HG02759 (cell line): ENCODE measurements around the gene TEAD4.

Experiments
- ATAC-seq: cut with Tn5 transposase; IDR thresholded peaks from one replicate; pipeline ENCODE4 v1.9.1; 2021; ENCODE audit warnings: mild to moderate bottlenecking, moderate library complexity; ENCODE audit not compliant: unreplicated experiment

The TEAD4 gene

DNA sequence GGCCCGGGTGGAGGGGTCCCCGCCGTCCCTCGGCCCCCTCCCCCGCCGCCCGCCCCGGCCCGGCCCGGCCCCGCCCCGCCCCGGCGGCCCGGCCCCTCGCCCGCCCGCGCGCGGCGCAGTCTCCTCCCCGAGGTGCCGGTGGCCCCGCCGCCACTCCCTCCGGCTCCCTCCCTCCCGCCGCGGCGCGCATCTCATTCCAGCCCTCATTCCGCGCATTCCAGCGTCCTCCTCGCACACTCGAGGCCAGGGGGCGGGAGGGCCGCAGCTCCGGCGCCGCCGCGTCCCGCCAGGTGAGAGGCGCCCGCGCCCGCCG is at the start of gene TEAD4:
Gene TEAD4 (plus strand): TSS at position 206 of the 313 bp plus-strand sequence.
- no peak for ATAC-seq

DNA sequence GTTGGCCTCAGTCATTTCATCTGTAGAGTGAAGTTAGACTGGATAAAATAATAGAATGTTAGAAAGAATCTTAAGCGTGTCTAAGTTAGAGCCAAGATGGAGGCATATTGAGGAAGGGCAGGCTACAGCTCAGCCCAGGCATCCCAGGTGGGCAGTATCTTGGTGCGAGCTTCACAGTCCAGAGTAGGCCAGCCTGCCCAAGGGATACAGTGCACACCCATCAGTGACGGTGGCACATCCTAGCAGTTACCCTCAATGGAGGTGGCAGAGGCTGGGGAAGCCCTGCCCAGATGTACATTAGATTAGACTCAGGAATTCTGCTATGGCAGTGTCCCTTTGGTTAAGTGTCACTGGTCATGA is 47.0 kb upstream of the TEAD4 start:
- ATAC-seq, result no peak

DNA sequence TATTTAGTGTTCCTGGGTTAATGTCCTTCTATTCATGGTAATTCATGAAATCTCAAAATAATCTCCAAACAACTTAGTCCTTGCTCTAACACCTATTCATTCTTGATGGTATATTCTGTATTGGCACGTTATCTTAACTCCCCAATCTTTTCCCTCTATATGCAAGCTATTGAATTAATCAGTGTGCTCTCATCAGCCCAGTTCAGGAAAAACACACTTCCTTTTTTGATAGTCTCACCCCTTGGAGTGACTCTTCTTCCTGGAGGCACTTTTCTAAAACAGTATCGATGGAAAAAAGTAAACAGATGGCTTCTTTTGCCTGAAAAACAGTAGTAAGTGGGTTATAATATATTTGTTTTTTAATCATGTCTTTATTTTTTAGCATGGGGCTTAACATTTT is 39.9 kb upstream of the TEAD4 start:
- ATAC-seq, result no peak

DNA sequence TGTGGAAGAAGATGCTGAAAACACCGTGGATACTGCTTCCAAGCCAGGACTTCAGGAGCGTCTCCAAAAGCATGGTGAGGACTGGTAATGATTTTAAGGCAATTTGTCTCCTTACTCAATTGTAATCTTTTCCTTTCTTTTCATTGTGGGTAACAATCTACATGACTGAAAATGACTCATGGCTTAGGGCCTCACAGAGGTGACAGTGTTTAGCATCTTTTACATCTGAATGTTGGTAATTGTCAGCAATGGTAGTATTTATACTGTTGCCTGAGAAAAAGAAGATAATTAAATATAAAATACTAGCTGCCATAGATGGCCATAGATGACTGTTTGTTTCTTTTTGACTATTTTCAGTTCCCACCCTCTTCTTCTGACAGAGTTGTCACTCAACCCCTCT is 36.9 kb upstream of the TEAD4 start:
- ATAC-seq, result no peak

DNA sequence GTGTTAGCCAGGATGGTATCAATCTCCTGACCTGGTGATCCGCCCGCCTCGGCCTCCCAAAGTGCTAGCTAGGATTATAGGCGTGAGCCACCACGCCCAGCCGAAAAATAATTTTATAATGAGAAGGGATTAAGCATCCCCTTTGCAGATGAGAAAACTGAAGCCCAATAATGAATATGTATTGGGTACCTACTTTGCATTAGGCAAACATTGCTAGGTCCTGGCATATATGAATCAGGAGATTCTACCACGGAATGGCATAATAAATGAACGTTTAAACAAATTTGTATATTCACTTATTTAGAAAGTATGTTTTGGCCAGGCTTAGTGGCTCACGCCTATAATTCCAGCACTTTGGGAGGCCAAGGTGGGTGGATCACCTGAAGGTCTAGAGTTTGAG is 36.1 kb upstream of the TEAD4 start:
- ATAC-seq, result no peak

DNA sequence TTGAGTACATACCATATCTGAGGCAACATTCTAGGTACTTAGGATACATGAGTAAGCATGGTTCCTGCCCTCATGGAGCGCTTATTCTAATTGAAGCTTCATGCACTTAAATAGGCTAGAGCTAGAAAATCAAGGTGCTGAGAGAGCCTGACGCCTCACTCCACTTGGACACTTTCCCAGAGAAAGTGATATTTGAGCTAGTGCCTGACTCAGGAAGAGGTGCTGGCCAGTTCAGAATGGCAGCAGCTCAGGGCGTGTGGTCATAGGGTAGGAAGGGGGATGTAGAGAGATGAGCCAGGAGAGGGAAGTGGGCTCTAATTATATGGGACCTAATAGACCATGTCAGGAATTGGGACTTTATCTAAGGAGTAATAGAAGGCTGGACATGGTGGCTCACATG is 35.2 kb upstream of the TEAD4 start:
- no peak for ATAC-seq

DNA sequence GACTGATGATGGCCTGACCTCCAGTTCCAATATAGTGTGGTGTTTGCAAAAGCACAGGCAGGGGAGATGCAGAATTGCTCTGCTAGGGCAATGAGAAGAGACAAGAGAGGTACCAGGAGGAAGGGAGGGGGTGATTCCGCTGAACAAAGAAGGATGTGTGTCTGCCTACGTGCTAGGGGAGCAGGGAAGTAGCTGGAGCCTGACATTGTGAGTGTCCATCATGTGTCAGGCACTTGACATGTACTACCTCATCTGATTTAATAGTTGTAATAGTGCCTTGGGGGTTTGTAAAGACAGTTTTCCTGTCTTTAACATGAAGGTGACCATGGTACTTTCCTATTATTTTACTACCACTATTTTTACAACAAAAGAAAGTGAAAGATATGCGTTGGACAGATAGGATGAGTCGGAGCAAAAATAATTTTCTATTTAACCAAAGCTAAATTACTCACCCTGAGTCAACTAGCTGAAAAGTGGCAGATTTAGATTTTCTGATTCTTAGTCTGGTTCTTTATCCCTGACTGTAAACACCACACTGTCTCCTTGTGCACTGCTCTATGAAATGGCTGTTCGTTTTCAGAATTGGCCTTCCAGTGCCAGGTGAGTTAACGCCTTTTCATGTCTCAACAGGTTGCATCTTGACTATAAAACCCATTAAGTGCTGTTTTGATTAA is 33.7 kb upstream of the TEAD4 start:
- ATAC-seq, result no peak

DNA sequence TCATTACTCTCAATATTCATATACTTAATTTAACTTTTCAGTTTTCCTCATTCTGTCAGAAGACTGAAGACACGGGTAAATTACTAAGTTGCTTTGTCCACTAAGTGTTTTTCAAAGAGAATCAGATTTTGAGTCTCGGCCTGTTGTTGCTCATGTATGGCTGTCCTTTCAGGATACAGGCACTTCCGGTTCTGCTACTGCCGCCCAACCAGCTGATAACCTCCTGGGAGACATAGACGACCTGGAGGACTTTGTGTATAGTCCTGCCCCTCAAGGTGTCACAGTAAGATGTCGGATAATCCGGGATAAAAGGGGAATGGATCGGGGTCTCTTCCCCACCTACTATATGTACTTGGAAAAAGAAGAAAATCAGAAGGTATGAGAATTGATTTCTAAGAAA is 28.3 kb upstream of the TEAD4 start:
- no peak for ATAC-seq

DNA sequence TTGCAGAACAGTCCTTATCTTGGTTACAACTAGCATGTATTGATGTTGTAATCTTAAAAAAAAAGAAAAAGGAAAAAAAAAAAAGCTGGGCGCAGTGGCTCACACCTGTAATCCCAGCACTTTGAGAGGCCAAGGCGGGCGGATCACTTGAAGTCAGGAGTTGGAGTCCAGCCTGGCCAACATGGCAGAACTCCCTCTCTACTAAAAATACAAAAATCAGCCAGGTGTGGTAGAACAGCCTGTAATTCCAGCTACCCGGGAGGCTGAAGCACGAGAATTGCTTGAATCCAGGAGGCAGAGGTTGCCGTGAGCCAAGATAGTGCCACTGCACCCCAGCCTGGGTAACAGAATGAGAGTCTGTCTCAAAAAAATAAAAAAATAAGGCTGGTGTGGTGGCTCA is 25.6 kb upstream of the TEAD4 start:
- no peak for ATAC-seq

DNA sequence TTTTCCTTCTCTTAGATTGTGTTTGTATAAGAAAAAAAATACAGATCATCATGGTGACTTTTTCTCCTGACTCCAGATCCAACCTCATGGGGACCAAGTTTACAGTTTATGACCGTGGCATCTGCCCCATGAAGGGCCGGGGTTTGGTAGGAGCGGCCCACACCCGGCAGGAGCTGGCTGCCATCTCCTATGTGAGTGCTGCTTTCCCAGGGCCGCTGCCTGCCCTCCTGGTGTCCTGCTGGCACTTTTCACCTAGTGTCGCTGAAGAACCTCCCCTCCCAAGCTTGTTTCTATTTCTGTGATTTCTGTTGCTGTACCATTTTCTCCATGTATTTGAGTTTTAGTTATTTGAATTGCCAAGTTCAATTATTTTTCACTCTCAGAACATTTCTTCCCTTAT is 24.8 kb upstream of the TEAD4 start:
- no peak for ATAC-seq

DNA sequence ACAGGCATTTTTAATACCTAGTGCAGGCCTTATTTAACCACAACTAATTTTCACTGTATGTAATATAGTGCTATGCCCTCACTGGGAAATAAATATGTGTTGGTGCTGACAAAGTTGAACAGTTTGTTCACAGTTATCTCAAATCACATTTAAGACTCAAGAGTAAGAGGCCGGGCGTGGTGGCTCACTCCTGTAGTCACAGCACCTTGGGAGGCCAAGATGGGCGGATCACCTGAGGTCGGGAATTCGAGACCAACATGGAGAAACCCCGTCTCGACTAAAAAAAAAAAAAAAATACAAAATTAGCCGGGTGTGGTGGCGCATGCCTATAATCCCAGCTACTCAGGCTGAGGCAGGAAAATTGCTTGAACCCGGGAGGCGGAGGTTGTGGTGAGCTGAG is 22.9 kb upstream of the TEAD4 start:
- no peak for ATAC-seq

DNA sequence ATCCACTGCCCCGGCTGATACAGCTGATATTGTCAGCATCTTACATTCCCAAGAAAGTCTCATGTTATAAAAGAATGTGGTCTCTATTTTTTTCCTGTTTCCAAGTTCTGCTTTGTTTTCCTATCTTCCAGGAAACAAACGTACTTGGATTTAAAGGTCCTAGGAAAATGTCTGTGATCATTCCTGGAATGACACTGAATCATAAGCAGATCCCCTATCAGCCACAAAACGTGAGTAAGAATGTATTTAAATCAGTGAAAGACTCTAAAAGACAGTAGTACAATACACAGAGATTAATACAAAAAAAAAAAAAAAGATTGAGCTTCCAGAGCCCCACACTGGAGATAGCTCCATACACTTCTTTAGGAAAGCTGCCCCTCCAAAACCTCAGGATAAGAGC is 21.7 kb upstream of the TEAD4 start:
- no peak for ATAC-seq

DNA sequence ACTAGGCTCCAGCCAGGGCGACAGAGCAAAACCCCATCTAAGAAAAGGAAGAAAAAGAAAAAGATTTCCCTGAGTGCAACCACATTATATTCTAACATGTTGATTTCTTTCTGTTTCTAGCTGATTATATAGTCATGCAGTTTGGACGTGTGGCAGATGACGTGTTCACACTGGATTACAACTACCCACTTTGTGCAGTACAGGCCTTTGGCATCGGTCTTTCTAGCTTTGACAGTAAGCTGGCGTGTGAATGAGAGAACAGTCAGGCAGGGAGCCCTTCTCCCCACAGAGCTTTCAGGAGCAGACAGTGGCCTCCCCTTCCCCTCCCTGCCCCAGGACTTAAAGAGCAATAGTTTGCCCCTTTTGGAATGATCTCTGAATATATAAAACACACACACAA is 20.0 kb upstream of the TEAD4 start:
- ATAC-seq, result no peak

DNA sequence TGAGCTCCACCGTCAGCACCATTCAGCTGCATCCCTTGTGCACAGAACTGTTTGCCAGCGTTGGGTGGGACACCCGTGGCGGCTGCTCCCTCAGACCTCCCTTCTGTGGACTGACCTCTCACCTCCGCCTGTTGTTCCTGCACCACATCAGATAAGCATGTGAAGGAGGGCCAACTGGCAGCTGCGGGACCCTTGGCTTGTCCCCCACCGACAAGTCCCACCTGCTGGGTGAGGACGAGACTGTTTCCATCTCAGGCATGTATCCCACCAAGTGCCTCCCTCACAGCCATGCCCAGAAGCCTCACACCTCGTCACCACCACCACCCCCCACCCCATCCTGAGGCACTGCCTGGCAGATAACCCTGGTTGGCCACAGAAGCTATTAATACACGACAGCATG is 18.6 kb upstream of the TEAD4 start:
- ATAC-seq, result no peak

DNA sequence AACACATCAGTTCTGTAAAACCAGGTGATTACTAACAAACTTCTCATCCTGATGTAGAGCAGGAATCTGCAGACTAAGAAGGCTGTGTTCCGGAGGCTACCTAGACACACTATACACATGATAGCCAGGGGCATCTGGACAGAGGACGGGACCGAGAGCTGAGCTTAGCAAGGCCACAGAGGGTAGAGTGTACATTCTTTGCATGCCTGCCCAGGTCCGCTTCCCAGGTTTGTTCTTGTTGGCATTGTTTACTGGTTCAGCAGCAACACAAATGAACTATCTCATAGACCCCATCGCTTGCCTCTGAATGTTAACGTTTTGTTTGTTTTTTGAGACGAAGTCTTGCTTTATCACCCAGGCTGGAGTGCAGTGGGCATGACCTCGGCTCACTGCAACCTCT is 17.7 kb upstream of the TEAD4 start:
- ATAC-seq, result no peak

DNA sequence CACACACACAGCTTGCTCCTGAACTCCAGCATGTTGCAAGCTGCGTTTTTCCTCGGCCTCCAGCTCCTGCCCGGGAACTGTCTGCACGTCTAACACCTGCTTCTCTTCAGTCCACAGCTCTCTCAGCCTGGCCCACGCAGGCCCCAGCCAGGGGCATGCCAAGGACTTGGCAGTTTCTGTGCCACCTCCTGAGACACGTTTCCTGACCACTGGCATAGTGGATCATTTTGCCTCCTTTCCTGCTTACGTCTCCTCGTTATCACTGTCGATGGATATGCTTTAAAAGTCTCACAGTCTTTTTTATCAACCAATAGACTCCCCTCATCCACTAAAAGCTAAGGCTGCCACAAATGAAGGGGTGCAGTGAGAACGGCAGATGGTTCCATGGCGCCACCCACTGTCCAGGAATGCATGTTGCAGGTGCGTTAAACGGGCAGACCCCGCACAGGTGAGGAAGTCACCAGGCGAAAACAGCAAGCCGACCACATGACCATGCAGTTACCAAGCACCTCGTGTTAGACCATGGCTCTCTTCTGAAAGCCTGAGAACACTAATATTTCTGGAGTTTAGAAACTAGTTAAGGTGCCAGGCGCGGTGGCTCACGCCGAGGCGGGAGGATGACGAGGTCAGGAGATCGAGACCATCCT is 14.7 kb upstream of the TEAD4 start:
- no peak for ATAC-seq

DNA sequence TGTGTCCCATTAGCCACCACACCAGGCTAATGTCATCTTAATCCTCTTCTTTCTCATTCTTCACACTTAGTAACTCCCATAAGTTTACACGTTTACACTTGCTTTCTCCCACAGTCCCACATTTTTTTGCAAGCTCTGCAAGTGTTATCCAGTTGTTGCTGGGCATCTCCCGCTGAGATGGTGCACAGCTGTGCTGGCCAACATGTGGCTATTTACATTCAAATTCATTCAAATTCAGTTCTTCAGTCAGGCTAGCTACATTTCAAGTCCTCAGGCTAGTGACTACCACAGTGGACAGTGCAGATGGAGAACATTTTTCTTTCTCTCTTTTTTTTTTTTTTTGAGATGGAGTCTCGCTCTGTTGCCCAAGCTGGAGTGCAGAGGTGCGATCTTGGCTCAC is 9.8 kb upstream of the TEAD4 start:
- no peak for ATAC-seq

DNA sequence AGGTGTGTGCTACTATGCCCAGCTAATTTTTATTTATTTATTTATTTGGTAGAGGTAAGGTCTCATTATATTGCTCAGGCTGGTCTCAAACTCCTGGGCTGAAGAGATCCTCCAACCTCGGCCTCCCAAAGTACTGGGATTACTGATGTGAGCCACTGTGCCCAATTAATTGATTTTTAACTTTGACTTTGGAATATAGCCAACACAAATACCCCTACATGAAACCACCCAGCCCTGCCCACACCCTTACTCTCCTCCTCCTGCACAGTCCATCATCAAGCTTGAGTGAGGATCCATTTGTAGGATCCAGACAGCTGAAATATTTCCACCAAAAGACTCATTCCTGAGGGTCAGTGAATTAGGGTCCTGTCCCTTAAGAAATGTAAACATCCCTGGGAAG is 3.3 kb upstream of the TEAD4 start:
- no peak for ATAC-seq

DNA sequence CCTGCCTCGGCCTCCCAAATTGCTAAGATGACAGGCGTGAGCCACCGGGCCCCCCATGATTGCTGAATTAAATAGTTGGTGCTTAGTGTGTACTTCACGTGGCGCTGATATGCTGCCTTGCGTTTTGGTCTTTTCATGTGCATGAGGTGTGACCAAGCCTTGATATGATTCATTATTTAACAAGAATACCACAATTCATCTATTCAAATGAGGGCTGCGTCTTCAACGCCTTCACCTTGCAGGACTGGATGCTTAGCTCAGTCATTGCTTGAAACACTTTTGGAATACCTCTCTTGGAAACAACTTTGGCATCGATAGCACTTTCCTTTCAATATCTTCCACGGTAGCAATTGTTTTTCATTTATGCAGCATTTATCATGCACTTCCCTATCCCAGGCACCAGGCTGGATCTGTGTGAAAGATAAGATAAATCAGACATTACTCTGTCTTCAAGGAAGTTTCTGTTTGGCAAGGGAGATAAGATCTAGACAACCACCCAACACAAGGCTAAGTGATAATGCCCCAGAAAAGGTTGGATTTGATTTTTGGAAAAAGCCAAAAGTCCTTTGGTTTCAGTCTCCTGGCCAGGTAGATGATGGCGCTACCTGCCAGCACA is 1.3 kb upstream of the TEAD4 start:
- no peak for ATAC-seq

DNA sequence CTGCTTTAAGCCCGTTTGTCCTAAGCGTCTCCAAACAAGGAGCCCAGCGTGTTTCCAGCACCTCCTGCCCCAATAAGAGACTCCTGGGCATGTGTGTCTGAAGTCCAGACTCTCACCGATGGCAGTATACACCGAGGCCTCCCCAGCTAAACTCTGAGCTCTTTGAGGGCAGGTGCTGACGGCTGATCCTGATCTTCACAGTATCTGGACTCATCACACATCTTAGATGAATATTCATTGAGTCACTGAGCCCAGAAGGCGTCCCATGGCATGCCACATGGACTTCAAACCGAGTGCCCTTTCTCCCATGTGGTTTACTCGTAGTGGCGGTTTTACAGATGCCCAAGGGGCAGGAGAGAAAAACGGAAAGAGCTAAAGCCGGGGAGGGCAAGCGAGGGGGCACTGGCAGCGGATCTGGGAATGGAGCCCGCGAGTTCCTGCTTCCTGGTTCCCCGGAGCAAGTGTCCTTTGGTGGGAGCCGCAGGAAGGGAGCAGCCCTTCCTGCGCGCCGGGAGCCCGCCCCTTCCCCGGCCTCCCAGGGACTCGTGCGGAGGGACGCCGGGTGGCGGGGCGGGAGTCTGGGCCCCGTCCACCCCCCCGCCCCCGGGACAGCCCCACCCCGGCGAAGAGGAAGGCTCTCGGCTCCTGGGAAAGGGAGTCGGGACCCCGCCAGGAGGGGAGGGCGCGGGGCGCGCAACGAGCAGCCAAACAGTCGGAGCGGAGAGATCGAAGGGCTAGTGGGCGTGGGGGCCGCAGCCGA is 585 bp upstream of the TEAD4 start:
- no peak for ATAC-seq

DNA sequence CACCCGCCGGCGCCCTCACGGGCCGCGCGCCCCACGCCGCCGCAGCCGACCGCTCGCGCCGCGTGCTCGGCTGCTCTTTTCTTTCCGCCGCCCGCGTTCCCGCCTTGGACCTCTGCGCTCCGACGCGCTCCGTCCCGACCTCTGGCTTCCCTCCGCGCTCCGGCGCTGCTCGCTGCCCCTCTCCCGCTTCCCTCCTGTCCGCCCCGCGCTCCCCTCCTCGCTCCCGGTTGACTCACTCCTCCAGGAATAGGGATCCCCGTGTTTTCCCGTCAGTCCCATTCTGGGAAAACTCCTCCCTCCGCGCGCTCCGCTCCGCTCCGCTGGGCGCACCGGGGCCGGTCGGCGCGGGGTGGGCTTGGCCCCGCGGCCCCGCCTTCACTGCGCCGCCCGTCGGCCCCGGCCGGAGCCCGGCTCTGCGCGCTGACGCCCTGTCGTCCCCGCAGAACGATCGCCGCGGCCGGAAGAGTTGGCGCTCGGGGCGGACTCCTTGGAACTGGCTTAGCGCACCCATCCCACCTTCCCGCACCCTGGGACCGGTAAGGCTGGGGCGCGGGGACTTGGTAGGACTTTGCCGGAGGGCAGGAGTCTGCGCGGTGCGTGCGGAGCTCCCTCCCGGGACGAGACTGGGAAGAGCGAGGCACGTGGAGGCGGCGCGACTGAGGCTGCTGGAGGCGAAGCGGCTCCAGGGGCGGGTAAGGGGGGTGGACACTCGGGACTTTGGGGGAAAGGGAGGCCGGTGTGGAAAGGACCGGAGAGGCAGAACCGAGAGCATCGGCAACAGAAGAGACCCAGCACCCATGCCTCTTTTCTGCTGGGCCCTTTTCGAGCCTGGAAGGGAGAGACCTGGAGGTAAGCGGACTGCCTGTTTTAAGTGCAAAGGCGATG is 550 bp downstream of the TEAD4 start:
- ATAC-seq, result no peak
